Measurements from ENCODE around the gene TAPBP.

TAPBP gene

DNA sequence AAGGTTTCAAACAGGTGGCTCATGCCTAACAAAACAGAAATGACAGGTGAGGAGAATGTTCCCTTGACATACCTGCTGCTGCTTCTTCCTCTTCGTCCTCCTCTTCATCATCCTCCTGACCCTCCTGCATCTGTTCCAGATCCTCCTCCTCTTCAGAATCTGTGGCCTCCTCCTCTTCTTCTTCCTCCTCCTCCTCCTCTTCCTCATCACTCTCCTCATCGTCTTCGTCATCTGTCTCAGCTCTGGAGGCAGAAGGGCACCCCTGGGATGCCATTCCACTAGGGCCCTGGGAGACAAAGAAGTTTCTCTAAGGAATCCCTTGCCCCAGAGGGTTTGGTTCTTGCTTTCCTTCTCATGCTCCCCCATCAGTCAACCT, 6.0 kb upstream of the TAPBP start:
- no peak for DNase-seq

DNA sequence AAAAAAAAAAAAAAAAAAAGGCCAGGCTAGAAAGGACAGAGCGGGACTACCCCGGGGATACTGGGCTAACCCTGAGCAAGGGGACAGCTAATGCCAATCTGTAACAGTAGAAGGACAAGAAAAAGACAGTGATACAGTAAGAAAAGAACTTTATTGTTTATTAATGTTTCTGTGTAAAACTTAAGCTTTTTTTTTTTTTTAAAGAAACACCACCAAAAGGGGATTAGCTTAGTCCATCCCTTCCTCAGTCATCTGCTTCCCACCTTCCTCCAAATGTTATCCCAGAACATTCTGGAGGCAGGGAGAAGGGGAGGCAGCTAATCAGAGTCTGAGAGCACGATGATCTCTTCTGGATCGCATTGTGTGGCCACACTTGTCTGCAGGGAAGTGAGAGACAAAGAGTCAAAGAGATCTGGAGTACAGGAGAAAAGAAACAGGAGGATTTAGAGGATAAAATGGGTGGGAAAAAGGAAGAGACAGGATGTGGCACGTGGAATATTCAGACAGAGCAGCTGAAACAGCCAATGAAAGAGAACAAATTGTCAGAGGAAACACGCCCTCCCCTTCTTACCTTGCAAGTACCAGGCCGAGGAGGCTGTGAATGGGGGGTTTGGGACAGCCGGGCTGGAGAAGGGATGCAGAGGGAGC, 4.7 kb upstream of the TAPBP start:
- DNase-seq = no peak

DNA sequence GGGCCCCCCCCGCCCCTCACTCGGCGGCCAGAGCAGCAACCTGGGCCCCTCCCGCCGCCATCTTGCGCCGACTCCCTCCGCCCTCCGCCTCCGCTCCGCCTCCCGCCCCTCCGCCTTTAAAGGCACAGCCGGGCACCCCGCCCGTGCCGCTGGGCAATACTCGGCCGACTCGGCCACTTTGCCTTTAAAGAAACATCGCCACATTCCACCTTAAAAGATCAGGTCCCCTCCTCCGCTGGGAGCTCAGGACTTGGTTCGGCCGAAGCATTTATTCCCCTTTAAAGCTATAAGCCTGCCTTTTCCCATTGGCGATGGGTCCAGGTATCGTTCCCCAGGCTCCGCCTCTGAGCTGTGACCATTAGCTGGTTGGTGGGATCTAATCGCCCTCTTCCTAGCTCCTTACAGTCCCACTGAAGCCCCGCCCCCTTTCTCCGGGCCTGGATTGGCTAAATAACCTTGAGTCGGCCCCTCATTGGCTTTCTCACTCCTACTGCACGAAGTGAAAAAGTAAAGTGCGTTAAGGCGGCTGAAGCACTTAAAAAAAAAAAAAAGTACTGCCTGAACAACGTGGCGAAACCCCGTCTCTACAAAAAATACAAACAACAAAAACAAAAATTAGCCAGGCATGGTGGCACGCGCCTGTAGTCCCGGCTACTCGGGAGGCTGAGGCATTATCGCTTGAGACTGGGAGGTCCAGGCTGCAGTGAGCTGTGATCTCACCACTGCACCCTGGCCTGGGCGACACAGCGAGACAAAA, 4.0 kb upstream of the TAPBP start, which contains the start of gene ZBTB22:
Gene ZBTB22 (minus strand): TSS at position 76 of the 757 bp plus-strand sequence. CDS start 828 bp downstream, outside the sequence.
- DNase-seq = peak; percentile 99

DNA sequence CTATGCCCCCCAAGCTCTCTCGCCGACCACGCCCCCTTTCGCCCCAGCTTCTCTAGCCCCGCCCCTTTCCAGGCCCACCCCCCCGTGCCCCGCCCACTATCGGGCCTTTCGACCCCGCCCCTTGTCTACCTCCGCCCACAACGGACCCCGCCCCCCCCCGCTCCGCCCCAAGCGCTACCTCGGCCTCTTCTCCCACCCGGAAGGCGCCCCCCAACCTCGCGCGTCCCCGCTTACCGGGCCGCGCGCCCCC, 3.5 kb upstream of the TAPBP start:
- DNase-seq = no peak

DNA sequence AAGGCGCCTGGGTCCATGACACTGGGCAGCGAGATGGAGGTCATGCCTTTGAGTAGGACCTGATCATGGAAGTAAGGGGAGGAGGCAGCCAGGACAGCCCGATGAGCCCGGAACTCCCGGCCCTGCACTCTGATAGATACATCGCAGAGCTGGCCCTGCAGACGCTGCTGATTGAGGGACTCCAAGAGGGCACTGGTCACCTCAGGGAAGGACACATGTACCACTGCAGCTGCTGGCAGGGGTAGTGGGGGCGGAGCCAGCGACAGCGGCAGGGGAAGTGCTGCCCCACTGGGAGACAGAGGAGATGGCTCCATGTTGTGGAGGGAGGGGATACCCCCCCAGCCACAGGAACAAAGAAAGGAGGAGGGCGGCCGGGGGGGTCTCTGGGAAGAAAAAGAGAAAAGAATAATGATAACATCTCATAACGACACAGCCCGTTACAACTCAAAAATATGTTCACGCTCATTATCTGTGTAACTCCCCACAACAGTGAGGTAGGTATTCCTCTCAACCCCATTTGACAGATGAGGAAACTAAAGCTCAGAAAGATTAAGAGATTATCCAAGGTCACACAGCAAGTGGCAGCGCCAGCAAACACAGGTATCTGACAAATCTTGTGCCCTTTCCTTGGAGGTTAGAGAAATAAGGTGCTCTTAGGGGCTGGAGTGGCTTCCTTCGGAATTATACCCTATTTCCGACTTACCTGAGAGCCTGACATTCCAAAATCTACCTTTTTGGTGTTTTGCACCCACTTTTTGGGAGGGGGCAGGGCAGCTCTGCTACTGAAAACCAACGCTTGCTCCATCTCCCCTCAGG, 2.9 kb upstream of the TAPBP start:
- DNase-seq = no peak

DNA sequence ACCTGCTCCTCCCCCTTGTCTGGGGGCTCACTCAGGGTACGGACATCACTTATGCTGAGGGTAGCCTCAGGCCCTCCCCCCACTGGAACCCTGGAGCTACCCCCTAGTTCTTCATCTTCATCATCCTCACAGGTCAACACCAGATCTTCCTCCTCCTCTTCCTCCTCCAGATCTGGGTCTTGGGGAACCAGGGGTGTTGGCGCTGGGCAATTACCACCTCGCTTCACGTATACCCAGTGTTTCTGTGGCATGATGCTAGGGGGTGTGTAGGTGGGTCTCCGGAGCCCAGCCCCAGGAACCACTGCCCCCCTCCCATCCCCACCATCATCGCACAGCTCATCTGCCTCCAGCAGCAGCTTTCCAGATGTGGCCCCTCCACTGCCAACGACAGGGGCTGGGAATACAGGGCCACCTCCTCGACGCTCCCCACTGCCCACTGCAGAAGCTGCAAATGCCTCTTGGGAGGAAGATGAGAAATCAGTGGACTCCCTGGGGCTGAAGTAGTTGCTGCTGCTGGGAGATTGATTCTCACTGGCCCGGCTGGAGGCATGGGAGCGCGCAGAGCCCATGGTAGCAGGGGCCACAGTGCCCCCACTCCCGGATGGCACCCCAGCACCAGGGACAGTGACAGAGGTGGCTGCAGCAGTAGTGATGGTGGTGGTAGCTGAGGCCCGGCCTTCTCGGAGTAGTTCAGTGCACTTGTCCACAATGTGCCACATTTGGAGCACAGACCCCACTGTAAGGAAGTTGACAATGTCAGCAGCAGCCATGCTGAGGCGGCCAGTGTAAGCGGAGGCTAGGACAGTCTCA, 2.1 kb upstream of the TAPBP start:
- DNase-seq = no peak

DNA sequence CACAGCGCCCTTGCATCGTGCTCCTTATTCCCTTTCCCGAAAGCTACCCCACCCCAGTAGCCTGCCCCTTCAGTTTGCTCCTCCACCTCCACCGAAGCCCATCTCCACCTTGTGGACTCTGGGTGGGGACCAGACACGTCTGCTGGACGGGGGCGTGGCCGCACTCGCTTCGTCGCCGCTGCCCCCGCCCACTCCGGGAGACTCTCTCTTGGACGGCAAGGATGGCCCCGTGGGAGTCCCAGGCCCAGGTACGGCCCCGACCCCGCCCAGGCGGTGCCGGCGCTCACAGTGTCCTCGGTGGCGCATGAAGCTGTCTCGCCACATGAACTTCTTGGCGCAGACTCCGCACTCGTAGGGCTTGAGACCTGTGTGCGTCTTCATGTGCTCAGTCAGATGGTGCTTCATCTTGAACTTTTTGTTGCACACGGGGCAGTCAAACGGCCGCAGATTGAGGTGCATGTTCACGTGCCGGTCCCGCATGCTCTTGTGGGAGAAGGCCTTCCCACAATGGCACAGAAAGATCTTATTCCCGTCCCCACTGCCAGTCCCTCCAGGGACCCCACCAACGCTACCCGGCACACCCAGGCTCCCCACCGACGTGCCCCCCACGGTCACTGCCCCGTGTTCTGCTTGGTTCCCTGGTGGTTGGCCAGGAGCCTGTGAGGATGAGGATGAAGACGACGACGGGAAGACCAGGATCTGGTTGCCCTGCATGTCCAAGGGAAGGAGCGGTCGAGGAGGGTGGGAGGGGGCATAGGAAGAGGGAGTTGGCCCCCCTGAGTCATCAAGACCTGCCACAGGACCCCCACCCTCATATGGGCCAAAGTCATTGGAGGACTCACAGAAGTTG, 1.3 kb upstream of the TAPBP start:
- DNase-seq = no peak

DNA sequence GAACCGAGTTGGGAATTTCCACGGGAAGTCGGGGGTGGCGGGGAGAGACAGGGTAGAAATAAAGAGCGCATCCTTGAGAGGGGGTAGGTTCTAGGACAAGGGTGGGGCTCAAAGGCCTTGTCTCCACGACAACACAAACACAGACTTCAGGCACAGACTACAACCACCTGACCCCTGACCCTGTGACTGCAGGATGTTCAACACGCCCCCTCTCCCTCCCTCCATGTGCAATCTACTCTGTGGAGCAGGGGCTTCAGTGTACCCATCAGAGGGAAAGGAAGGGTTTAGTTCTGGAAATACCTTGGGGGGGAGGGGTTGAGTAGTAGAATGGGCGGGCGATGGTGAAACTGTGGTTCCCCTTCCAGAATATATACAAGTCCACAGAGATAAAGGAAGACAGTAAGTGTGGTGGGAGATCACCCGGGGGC, 651 bp upstream of the TAPBP start:
- DNase-seq = peak; percentile 77

DNA sequence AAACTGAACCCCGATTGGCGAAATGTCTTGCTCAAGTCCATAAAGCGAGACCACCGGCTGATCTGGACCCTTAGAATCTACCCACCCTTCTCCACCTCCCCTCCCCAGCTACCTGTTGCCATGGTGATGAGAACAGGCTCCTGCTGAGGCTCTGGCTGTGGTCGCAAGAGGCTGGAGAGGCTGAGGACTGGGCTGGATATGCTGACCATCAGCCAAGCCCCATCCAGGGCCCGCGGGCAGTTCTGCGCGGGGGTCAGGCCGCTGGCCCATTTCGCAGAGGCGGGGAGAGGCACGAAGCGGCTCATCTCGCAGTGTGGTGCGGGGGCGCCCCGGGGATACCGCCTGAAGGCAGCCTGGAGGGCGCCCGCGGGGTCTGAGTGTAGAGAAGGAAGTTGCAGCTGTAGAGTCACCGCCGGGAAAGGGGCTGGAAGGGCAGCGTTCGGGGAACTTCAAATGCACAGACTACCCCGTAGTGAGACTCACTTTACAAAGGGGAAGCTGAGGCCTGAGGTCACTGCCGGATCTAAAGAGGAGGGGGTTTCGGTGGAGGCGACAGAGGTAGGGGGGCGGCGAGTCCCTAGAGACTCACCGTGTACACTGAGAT, 671 bp downstream of the TAPBP start:
- peak; percentile 11 for DNase-seq

DNA sequence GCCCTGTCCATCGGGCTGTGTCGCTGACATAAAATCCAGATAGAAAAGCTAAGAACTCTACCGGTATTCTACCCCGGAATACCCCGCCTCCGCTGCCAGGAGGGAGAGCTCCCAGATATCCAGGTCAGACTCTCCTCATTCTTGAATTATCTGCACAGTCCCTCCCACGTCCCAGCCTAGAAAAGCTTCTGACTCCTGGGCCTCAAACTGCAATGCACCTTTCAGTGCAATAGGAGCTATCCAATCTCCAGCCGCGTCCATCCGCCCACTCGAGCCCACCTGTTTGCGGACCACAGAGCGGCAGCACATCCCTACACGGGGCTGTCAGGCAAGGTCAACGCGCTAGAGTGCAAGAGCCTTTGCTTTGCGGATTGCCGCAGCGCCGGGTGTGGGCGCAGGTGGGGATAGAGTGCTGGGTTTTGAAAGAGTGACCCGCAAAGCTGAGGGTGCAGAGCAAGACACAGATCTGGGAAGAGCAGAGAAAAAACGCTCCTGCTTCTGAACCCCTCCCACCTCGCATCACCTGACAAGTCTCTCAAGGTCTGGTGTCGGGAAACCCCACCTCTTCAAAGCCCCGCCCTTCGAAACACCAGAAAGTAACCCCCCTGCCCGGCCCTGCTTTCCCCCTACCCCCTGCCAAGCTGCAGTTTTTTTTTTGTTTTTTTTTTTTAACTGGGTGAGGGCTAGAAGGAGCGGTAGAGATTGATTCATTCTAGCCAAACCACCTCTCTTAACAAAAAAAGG, 1.3 kb downstream of the TAPBP start:
- DNase-seq = peak; percentile 48

DNA sequence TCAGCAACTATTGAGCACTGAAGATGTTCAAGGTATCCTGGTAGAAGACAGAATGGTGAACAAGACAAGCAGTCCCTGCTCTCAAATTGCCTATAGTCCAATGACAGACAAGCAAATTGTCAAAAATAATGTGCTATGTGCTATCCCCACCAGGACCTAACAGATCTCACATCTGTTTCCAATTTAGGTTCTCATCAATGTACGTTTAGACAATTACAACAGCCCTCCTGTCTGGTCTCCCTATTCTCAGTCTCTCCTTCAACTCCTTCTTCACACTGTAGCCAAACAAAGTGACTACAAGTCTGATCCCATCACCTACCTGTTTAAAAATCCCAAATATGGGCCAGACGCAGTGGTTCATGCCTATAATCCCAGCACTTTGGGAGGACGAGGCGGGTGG, 7.5 kb downstream of the TAPBP start:
- DNase-seq = no peak

DNA sequence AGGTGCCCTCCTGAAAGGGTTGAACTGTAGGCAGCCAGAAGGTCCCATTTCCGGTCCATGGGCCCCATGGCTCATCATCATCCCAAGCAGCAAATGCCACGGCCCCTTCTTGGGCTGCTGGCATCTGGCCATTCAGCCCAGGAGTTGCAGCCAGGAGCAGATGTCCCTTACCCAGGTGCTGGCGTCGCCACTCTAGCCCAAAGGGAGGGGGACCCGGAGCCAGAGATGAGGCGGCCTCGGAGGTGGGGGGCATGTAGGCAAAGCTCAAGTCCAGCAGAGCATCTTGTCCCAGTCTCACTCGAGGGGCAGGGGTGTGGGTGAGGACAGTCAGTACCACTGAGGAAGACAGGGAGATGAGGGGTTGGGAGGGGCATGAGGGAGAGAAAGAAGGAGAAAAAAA, 8.8 kb downstream of the TAPBP start:
- DNase-seq = no peak

DNA sequence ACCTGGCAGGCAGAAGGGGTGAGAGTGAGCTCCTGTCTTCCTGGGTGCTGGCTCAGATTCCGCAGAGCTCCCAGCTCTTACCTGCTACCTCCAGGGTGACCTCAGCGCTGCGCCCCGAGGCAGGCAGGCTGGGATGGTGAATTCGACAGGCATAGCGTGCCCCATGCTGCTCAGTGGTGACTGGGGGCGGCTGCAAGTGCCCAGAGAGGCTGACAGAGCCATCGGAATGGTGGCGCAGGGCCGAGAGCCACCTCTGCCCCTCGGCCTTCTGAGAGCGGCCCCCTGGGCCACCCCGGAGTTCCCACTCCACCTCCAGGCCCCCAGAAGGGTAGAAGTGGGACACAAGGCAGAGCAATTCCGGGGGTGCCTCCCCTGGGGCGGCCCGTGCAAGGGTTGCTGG, 9.7 kb downstream of the TAPBP start:
- DNase-seq = no peak

DNA sequence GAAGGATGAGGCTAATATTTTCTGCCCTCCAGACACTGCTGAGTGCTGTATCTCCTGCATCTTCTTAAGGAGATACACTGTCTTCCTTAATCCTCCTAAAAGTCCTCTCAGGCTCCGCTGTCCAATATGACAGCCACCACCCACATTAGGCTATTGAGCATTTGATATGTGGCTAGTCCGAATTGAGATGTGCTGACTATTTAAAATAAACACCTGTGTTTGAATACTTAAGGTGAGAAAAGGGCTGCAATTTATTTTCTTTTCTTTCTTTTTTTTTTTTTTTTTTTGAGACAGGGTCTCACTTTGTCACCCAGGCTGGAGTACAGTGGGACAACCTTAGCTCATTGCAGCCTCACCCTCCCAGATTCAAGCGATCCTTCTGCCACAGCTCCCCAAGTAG, 12.0 kb downstream of the TAPBP start:
- no peak for DNase-seq

DNA sequence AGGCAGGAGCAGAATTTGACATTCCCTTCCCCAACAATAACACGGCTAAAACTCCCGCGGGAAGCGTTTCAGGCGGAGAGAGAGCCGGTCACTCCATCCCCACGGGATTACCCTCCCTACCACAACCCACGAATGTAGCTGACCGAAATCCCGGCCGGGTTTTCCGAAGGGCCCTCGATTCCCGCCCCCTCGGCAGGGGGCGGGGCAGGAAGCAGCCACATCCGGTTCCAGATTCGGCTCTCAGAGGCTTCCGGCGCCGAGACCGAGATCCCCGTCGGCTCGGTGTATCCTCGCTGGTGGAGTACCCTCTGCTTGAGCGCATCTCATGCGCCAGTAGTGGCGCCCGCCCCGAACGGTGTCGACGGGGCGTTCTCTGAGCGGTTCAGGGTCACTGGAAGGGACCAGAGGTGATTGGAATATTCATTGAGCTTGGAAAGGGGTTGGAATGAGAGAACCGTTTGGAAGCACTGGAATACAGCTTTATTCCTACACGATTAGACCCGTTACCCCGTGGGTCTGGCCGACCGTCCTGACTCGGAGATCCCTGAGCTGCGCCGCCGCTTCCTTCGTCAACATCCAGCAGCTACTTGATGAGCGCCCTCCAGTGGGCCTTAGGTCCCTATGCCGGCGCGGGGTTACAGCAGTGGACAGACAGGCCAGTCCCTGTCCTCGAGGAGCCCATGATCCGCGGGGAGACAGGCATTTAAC, 14.5 kb downstream of the TAPBP start:
- peak; percentile 93 for DNase-seq

DNA sequence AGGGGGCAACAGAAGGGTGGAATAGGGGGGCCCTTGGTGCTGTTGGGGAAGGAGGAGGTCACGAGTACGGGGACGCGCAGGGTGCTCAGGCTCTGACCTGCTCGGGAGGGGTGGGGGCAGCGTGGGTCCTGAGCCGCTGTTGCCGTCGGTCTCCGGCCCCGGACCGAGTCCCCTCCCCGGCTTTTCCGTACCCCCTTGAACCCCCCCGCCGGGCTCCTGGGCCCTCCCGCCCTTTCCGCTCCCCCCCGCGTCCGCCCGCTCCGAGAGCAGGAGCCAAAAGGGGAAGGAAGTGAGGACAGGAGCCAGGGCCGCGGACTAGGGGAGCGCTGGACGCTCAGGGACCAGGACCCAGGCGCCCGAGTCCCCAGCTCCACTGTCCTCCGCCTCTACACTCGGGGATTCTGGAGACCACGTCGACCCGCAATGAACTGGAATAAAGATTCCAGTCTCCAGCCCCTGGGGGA, 15.1 kb downstream of the TAPBP start, which contains the start of gene RGL2:
Gene RGL2 (minus strand): TSS at position 170 of the 464 bp plus-strand sequence. CDS start 332 bp downstream, outside the sequence.
- peak; percentile 62 for DNase-seq

DNA sequence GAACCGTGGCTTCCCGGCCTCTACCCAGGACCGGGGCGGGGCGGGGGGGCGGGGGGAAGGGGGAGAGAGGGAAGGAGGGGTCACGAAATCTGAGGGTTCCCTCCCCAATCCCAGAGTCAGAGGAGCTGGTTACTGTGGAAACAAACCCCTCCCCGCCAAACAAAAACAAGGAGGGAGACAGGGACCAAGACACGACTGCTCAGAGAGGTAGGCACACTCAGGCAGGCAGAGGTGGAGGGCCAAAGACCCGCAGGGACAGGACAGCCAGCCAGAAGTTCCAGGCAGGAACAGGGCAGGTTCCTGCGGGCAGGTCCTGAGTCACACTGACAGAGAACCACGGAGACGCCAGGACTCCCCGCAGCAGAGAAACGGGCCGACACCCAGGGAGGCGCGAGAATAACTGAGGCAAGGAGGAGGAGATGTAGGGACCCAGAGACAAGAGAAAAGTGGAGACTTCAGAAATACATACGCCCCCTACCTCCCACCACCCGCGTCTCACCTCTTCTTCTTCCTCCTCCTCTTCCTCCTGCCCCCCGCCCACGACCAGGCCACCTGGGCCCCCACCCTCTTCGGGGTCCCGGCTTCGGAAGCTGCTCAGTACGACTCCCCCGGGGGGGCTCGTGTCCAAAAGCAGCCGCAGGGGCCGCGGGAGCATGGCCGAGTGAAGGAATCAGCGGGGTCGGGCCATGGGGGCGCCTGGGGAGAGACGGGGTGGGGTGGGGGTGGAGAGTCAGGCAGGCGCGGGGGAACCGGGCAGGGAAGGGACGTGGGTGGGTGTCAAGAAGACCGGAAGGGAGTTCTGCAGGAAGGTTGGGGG, 15.7 kb downstream of the TAPBP start:
- peak; percentile 73 for DNase-seq

DNA sequence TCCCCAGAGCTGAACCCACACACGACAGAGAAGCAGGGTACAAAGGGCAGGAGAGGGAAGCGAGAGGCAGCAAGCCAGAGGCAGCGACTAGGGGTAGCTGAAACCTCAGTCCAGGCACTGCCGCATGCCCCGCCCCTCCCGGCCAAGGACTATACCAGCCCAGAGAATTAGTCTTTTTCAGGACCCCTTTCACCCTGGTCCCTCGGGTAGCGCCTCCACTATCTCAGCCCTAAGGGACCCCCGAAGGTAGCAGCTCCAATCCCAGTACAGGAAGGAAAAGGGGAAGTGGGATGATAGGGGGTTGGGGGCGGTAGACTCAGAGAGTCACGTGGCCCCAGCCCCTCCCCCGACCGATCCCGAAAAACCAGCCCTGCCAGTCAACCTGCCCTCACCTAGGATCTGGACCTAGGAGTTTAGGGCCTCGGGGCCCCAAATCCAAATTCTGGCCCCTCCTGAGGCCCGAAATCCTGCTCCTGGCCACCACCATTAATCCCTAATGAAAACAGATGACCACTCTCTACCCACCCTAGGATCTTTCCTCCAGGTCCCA, 16.4 kb downstream of the TAPBP start:
- DNase-seq = no peak
